DMS 273 (cell line): ENCODE measurements around the gene ITGA1.

Source experiments
- DNase-seq: peaks from one replicate; lab custom pipeline; 2025; ENCODE audit not compliant: unreplicated experiment; lab: John Stamatoyannopoulos, UW

The ITGA1 gene

GRCh38 chr5:52895075-52895474, 107.4 kb downstream of the ITGA1 start:
- no peak for DNase-seq

- DNase-seq, result no peak
Measured at GRCh38 chr5:52895572-52896413, 108.1 kb downstream of the ITGA1 start.

- no peak for DNase-seq
Measured at GRCh38 chr5:52896534-52897237, 109.0 kb downstream of the ITGA1 start.

GRCh38 chr5:52897238-52897614, 109.5 kb downstream of the ITGA1 start:
- no peak for DNase-seq

GRCh38 chr5:52898961-52899680, 111.4 kb downstream of the ITGA1 start:
- DNase-seq, result no peak

GRCh38 chr5:52903142-52903541, 115.4 kb downstream of the ITGA1 start:
- no peak for DNase-seq

- DNase-seq, result no peak
Measured at GRCh38 chr5:52906343-52906742, 118.6 kb downstream of the ITGA1 start.

GRCh38 chr5:52906845-52907244, 119.1 kb downstream of the ITGA1 start:
- no peak for DNase-seq

GRCh38 chr5:52909192-52909591, 121.5 kb downstream of the ITGA1 start:
- no peak for DNase-seq

GRCh38 chr5:52910071-52910470, 122.4 kb downstream of the ITGA1 start:
- no peak for DNase-seq

- DNase-seq, result peak; percentile 75
Measured at GRCh38 chr5:52915176-52915875, 127.6 kb downstream of the ITGA1 start.

- DNase-seq, result no peak
Measured at GRCh38 chr5:52920929-52921328, 133.2 kb downstream of the ITGA1 start.

GRCh38 chr5:52922384-52922783, 134.7 kb downstream of the ITGA1 start:
- DNase-seq, result no peak

- DNase-seq, result no peak
Measured at GRCh38 chr5:52924456-52924855, 136.7 kb downstream of the ITGA1 start.

GRCh38 chr5:52925001-52925400, 137.3 kb downstream of the ITGA1 start:
- DNase-seq, result no peak

GRCh38 chr5:52928689-52929088, 141.0 kb downstream of the ITGA1 start:
- DNase-seq, result no peak

GRCh38 chr5:52938226-52938625, 150.5 kb downstream of the ITGA1 start:
- no peak for DNase-seq

GRCh38 chr5:52943285-52943684, 155.6 kb downstream of the ITGA1 start:
- DNase-seq, result no peak

GRCh38 chr5:52943808-52944207, 156.1 kb downstream of the ITGA1 start:
- no peak for DNase-seq

GRCh38 chr5:52945040-52945439, 157.3 kb downstream of the ITGA1 start:
- DNase-seq, result no peak

GRCh38 chr5:52947208-52947607, 159.5 kb downstream of the ITGA1 start:
- DNase-seq, result no peak
